Left renal pelvis (tissue), 4 donors: ENCODE results near the gene PADI1. TPM values are rescaled to one million over a fixed set of nuclear protein-coding genes. Genes with fewer than 3 reads are reported as not detected.

ENCODE experiments used
- DNase-seq, 4 donors: peaks; one replicate each; pipeline ENCODE4 v3.0.0-alpha.2; 2013; ENCODE audit warnings: low read depth in 4 of 4, low spot score in 3 of 4
- polyA plus RNA-seq, 4 donors: library from polyadenylated mRNA; unstranded; fragments of 120-200 nt; gene quantifications; one replicate each; pipeline ENCODE4 v1.2.1, GENCODE V29; 2013; ENCODE audit not compliant: insufficient read length in 4 of 4

PADI1 gene
- polyA plus RNA-seq, 4 donors = 0.14 TPM; not detected in 3

- no peak for DNase-seq
Measured at GRCh38 chr1:17213782-17214148, 8.8 kb downstream of the PADI1 start.

- DNase-seq = no peak
Measured at GRCh38 chr1:17214876-17215544, 10.1 kb downstream of the PADI1 start.

GRCh38 chr1:17215545-17215890 is 10.6 kb downstream of the PADI1 start:
- DNase-seq = no peak

GRCh38 chr1:17216078-17216477 is 11.2 kb downstream of the PADI1 start:
- no peak for DNase-seq

- DNase-seq = no peak
Measured at GRCh38 chr1:17217607-17218006, 12.7 kb downstream of the PADI1 start.

GRCh38 chr1:17218939-17219338 is 14.0 kb downstream of the PADI1 start:
- no peak for DNase-seq

- no peak for DNase-seq
Measured at GRCh38 chr1:17220287-17220686, 15.4 kb downstream of the PADI1 start.

- no peak for DNase-seq
Measured at GRCh38 chr1:17222557-17222956, 17.6 kb downstream of the PADI1 start.

GRCh38 chr1:17224434-17224833 is 19.5 kb downstream of the PADI1 start:
- DNase-seq = no peak

GRCh38 chr1:17225140-17225539 is 20.2 kb downstream of the PADI1 start:
- DNase-seq = no peak

- DNase-seq = no peak
Measured at GRCh38 chr1:17227358-17227915, 22.5 kb downstream of the PADI1 start.

- no peak for DNase-seq
Measured at GRCh38 chr1:17228619-17229018, 23.7 kb downstream of the PADI1 start.

GRCh38 chr1:17229379-17229778 is 24.5 kb downstream of the PADI1 start:
- DNase-seq = no peak

- no peak for DNase-seq
Measured at GRCh38 chr1:17230106-17230505, 25.2 kb downstream of the PADI1 start.

- DNase-seq = no peak
Measured at GRCh38 chr1:17230671-17231310, 25.9 kb downstream of the PADI1 start.

- no peak for DNase-seq
Measured at GRCh38 chr1:17232759-17233661, 28.1 kb downstream of the PADI1 start.

- no peak for DNase-seq
Measured at GRCh38 chr1:17233675-17234320, 28.9 kb downstream of the PADI1 start.

- DNase-seq = no peak
Measured at GRCh38 chr1:17234405-17234804, 29.5 kb downstream of the PADI1 start.

- no peak for DNase-seq
Measured at GRCh38 chr1:17235135-17235885, 30.4 kb downstream of the PADI1 start.
